ENCODE data around the gene MLLT3.

GRCh38 chr9:20619487-20620200 is 2.7 kb downstream of the MLLT3 start:
- no peak for TF ChIP-seq NR3C1 (CRISPR knock-in tag; conservative IDR thresholded peaks at IDR 0.05; ENCODE audit: low read depth)
- no peak for TF ChIP-seq CTCF (IDR thresholded peaks at IDR 0.05)
- no peak for TF ChIP-seq FOXJ3 (CRISPR knock-in tag; IDR thresholded peaks at IDR 0.05; ENCODE audit: borderline replicate concordance)
